PC-3 (cell line): ENCODE results near the gene BCKDHB. TPM values are rescaled to one million over a fixed set of nuclear protein-coding genes. Genes with fewer than 3 reads are reported as not detected.

Experiments used
- ATAC-seq: fragments of 200-7000 bp; cut with Tn5 transposase; 2 replicates; pipeline ENCODE4 v1.9.1; 2020; ENCODE audit warnings: mild to moderate bottlenecking, moderate library complexity
- BruUV-seq: library from RNA; stranded (reverse); fragments of 400-500 nt; replicated peaks from 2 replicates; lab custom pipeline; 2021; lab: Mats Ljungman, UMichigan
- CTCF ChIA-PET: fragments of 300-600 bp; sonication (Branson Sonifier 250); formaldehyde crosslinking; loops from one replicate; lab custom pipeline; 2022; ENCODE audit warnings: antibody characterized with exemption; lab: Charles Lee
- POLR2A ChIA-PET: fragments of 300-600 bp; sonication (Branson Sonifier 250); formaldehyde crosslinking; loops from one replicate; lab custom pipeline; 2022; ENCODE audit warnings: antibody characterized with exemption; ENCODE audit not compliant: unreplicated experiment; lab: Charles Lee
- DNase-seq: peaks from one replicate; pipeline ENCODE4 v3.0.0-alpha.2; 2015
- H2AFZ ChIP-seq: fragments of 300-600 bp; sonication (generic); 2 replicates; pipeline ENCODE4 v1.6.0; 2016; ENCODE audit warnings: antibody characterized with exemption, low read length
- H3F3A ChIP-seq: fragments of 300-600 bp; sonication (generic); one replicate; pipeline ENCODE4 v1.6.0; 2017; ENCODE audit warnings: antibody characterized with exemption, low read length, control low read depth, mild to moderate bottlenecking; ENCODE audit not compliant: unreplicated experiment
- H3K27ac ChIP-seq: fragments of 300-600 bp; sonication (generic); 2 replicates; pipeline ENCODE4 v1.5.1; 2016; ENCODE audit warnings: mild to moderate bottlenecking, low read length
- H3K27me3 ChIP-seq: fragments of 300-600 bp; sonication (generic); 2 replicates; pipeline ENCODE4 v1.6.1; 2016; ENCODE audit warnings: low read length, mixed read lengths
- H3K36me3 ChIP-seq: fragments of 300-600 bp; sonication (generic); 2 replicates; pipeline ENCODE4 v1.6.1; 2016; ENCODE audit warnings: low read depth, mixed run types, low read length, mixed read lengths
- H3K4me1 ChIP-seq: fragments of 300-600 bp; sonication (generic); 2 replicates; pipeline ENCODE4 v1.5.1; 2016; ENCODE audit warnings: low read length; ENCODE audit not compliant: insufficient read depth
- H3K4me2 ChIP-seq: fragments of 300-600 bp; sonication (generic); 2 replicates; pipeline ENCODE4 v1.6.0; 2016; ENCODE audit warnings: low read length
- H3K4me3 ChIP-seq: fragments of 300-600 bp; sonication (generic); 2 replicates; pipeline ENCODE4 v1.5.1; 2016; ENCODE audit warnings: mild to moderate bottlenecking, low read length, mixed read lengths
- H3K79me2 ChIP-seq: fragments of 300-600 bp; sonication (generic); 2 replicates; pipeline ENCODE4 v1.6.1; 2017; ENCODE audit warnings: low read length, mixed read lengths
- H3K9ac ChIP-seq: fragments of 300-600 bp; sonication (generic); 2 replicates; pipeline ENCODE4 v1.6.0; 2016; ENCODE audit warnings: mild to moderate bottlenecking, low read length
- H3K9me2 ChIP-seq: fragments of 300-600 bp; sonication (generic); replicated peaks from 2 replicates; pipeline ENCODE4 v1.6.1; 2016; ENCODE audit warnings: mixed run types, low read length, mixed read lengths
- H3K9me3 ChIP-seq: fragments of 300-600 bp; sonication (generic); 2 replicates; pipeline ENCODE4 v1.6.1; 2016; ENCODE audit warnings: low read length, mixed read lengths
- H4K20me1 ChIP-seq: fragments of 300-600 bp; sonication (generic); 2 replicates; pipeline ENCODE4 v1.6.1; 2016; ENCODE audit warnings: low read length, mixed read lengths
- CTCF ChIP-seq: fragments of 300-600 bp; sonication (generic); conservative IDR thresholded peaks from 2 replicates; pipeline ENCODE4 v1.5.1; 2017; ENCODE audit warnings: antibody characterized with exemption, low read depth, mild to moderate bottlenecking, low read length
- EZH2 ChIP-seq: fragments of 300-600 bp; sonication (generic); IDR thresholded peaks from one replicate; pipeline ENCODE4 v1.6.1; 2017; ENCODE audit warnings: antibody characterized with exemption, mild to moderate bottlenecking, low read length; ENCODE audit not compliant: unreplicated experiment
- EZH2phosphoT487 ChIP-seq: fragments of 300-600 bp; sonication (generic); IDR thresholded peaks from 2 replicates; pipeline ENCODE4 v1.6.1; 2018; ENCODE audit warnings: mild to moderate bottlenecking, antibody characterized with exemption, low read length, borderline replicate concordance
- intact Hi-C: fragments of 100-400 bp; cut with micrococcal nuclease; formaldehyde crosslinking; loops from 2 replicates; pipeline ENCODE4 v1.9.0; 2023
- total RNA-seq: library from RNA; depleted of rRNA; stranded (reverse); fragments of >200 nt; gene quantifications from 2 replicates; pipeline ENCODE4 v1.2.3, GENCODE V29; 2014

BCKDHB gene
- total RNA-seq, 1 experiment from 2014 or later: 9.9 TPM

GRCh38 chr6:80203283-80203682, 96.8 kb downstream of the BCKDHB start:
- Histone ChIP-seq H3K27ac (no peak overlapping the region), H3K9me2 (no peaks in the 10 kb centered on the region), H3K36me3 (no peaks in the 10 kb centered on the region), H3K9ac (no peak overlapping the region), H3K9me3 (no peaks in the 10 kb centered on the region), H3K27me3 (no peaks in the 10 kb centered on the region), H3K4me1 (no peaks in the 10 kb centered on the region), H3K4me3 (no peak overlapping the region), H2AFZ (no peak overlapping the region), H3F3A (no peaks in the 10 kb centered on the region), H4K20me1 (no peaks in the 10 kb centered on the region), H3K79me2 (no peaks in the 10 kb centered on the region), H3K4me2 (no peak overlapping the region)
- BruUV-seq: no TSS peak
- ChIA-PET POLR2A (no interaction called here), CTCF (no interaction called here)
- intact Hi-C loops: no loop called here
- ATAC-seq (no peak), DNase-seq (no peak)
- no peak for TF ChIP-seq EZH2phosphoT487

GRCh38 chr6:80205404-80205803, 98.9 kb downstream of the BCKDHB start:
- POLR2A ChIA-PET: no interaction called here
- H4K20me1 ChIP-seq: no peaks in the 10 kb centered on the region

GRCh38 chr6:80206758-80207157, 100.3 kb downstream of the BCKDHB start:
- H3K27me3 ChIP-seq: no peaks in the 10 kb centered on the region
- no peaks in the 10 kb centered on the region for H3K79me2 ChIP-seq
- ATAC-seq (no peak), DNase-seq (no peak)
- no peak overlapping the region for H2AFZ ChIP-seq
- H4K20me1 ChIP-seq: no peaks in the 10 kb centered on the region
- intact Hi-C loops: no loop called here
- ChIA-PET CTCF (no interaction called here), POLR2A (no interaction called here)
- TF ChIP-seq EZH2 (no peak), EZH2phosphoT487 (no peak), CTCF (no peak)
- no peaks in the 10 kb centered on the region for H3K9me2 ChIP-seq
- 0 out of 2 replicates have a peak, but pooled peaks cover 7% of the 10 kb centered on the region for H3K4me1 ChIP-seq
- H3F3A ChIP-seq: no peaks in the 10 kb centered on the region
- H3K4me2 ChIP-seq: no peak overlapping the region
- H3K4me3 ChIP-seq: no peak overlapping the region
- H3K9me3 ChIP-seq: no peaks in the 10 kb centered on the region
- BruUV-seq: no TSS peak
- H3K9ac ChIP-seq: no peak overlapping the region
- H3K27ac ChIP-seq: no peak overlapping the region
- H3K36me3 ChIP-seq: no peaks in the 10 kb centered on the region

More at GRCh38 chr6:80205404-80205803, 98.9 kb downstream of the BCKDHB start:
- H3K36me3 ChIP-seq: no peaks in the 10 kb centered on the region
- no peak overlapping the region for H3K27ac ChIP-seq
- no peak overlapping the region for H3K4me3 ChIP-seq
- H3K79me2 ChIP-seq: no peaks in the 10 kb centered on the region
- H2AFZ ChIP-seq: no peak overlapping the region
- no peaks in the 10 kb centered on the region for H3K9me3 ChIP-seq
- H3K9me2 ChIP-seq: no peaks in the 10 kb centered on the region
- H3K9ac ChIP-seq: no peak overlapping the region
- H3F3A ChIP-seq: no peaks in the 10 kb centered on the region
- no peak for DNase-seq
- TF ChIP-seq EZH2 (no peak), CTCF (no peak), EZH2phosphoT487 (no peak)
- intact Hi-C loops: no loop called here
- CTCF ChIA-PET: no interaction called here
- H3K27me3 ChIP-seq: no peaks in the 10 kb centered on the region
- no peak overlapping the region for H3K4me2 ChIP-seq
- no peak for ATAC-seq
- H3K4me1 ChIP-seq: 0 out of 2 replicates have a peak, but pooled peaks cover 7% of the 10 kb centered on the region
- no TSS peak for BruUV-seq
